Measurements from ENCODE around the gene WWOX.

GRCh38 chr16:78611318-78611717, 511.9 kb downstream of the WWOX start:
- no peak for TF ChIP-seq POLR2A (IDR thresholded peaks at IDR 0.05)
- no peak for TF ChIP-seq CTCF (IDR thresholded peaks at IDR 0.05)
